HG03442 (cell line): ENCODE measurements around the gene NAT14.
"Not testable (repeated sequence)": the region's sequence is repeated elsewhere in the genome, so short reads cannot be mapped to it uniquely, and the experiment has no call there.

Source experiments
- ATAC-seq: cut with Tn5 transposase; IDR thresholded peaks from one replicate; pipeline ENCODE4 v1.9.1; 2021; ENCODE audit warnings: mild to moderate bottlenecking, moderate library complexity; ENCODE audit not compliant: unreplicated experiment

The NAT14 gene

GRCh38 chr19:55534280-55534679 lies 49.3 kb downstream of the NAT14 start:
- not testable (repeated sequence) for ATAC-seq

DNA sequence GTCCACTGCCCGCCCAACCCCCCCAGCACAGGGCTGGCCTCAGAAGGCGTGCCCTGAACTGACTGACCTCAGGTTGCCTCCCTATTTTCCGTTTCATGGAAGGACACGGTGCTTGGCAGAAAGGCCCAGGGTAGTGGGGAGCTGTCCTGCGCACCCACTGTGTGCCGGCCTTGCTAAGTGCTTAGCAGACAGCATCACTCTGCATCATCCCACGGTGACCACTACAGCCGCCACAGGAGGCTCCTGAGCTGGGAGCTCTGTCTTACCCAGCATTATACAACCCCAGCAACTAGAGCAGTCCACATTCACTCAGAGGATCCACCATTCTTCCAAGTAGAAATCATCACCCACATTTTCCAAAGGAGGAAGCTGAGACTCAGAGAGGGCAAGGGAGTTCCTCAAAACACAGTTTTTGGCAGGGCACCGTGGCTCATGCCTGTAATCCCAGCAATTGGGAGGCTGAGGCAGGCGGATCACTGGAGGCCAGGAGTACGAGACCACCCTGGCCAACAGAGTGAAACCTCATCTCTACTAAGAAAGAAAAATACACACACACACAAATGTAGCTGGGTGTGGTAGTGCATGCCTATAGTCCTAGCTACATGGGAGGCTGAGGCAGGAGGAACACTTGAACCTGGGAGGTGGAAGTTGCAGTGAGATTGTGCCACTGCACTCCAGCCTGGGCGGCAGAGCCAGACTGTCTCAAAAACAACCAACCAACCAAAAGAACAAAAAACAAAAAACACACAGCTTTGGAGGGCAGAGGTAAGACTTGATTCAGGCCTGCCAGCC lies 50.4 kb downstream of the NAT14 start:
- no peak for ATAC-seq

DNA sequence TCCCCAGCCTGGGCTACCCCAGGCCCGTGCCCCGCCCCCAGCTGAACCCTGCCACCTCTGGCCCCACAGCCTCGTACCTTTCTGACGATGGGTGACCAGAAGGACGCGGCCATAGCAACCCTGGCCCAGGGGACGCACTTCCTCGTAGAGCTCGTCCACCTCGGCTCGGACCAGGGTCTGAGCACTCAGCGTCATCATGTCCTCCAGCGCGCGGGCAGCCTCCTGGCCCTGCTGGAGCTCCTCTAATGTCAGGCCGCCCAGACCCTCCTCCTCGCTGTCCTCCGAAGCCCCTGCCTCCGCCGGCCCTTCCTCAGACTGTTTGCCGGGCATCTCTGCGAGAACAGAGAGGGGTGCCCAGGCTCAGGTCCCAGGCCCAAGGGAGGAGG lies 51.0 kb downstream of the NAT14 start:
- no peak for ATAC-seq

DNA sequence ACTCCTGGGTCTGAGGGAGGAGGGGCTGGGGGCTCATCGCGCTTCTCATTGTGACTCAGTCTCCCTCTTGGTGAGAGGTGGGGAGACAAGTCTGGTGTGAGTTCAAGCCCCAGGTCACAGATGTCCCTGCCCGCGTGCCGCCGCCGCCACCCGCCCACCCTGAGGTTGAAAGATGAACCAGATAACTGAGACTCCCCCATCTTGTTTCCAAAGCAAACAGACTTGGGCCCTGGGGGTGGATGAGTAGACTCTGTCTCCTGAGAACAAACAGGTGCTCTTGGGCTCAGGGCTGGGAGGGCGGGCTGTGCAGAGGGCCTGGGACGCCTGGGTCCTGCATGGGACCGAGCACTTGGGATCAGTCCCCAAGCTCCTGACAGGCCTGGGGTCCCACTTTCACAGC lies 51.4 kb downstream of the NAT14 start:
- ATAC-seq = no peak
